ENCODE data around the gene LOX. TPM values are rescaled to one million over a fixed set of nuclear protein-coding genes. Genes with fewer than 3 reads are reported as not detected.

The LOX gene
- total RNA-seq (33.4 and 81.9 TPM in 2 replicates), polyA plus RNA-seq (136 and 336 TPM in 2 replicates), polyA minus RNA-seq (ENCODE audit: low replicate concordance) (267 and 542 TPM in 2 replicates)
- 149 and 327 TPM in 2 replicates for polyA plus RNA-seq (2012)

- Histone ChIP-seq H3K9me3 (ENCODE audit: control insufficient read depth, insufficient read depth, low read depth, low read length) (no peaks in the 10 kb centered on the region), H2AFZ (ENCODE audit: low read length) (peak within 1 kb of the TSS; percentile 58), H3K27ac (ENCODE audit: insufficient read depth, low read length) (peak within 1 kb of the TSS; percentile 74), H3K9ac (ENCODE audit: insufficient read depth, low read length) (peak within 1 kb of the TSS; percentile 91), H3K4me1 (ENCODE audit: control insufficient read depth, extremely low read depth, insufficient read depth, low read length) (peaks cover 4% of the 10 kb centered on the region), H3K4me3 (replicated peaks in 1 of 4; ENCODE audit: control extremely low read depth in 1 of 4, insufficient read depth in 1 of 4, low read depth in 3 of 4, low read length in 4 of 4) (peak within 1 kb of the TSS; percentile 50 to 90 (median 79)), H3K4me2 (ENCODE audit: extremely low read depth, insufficient read depth, low read length) (peak within 1 kb of the TSS; percentile 77), H3K27me3 (ENCODE audit: control insufficient read depth, insufficient read depth, low read length) (no peaks in the 10 kb centered on the region), H4K20me1 (ENCODE audit: control insufficient read depth, extremely low read depth, insufficient read depth, low read length) (no peaks in the 10 kb centered on the region), H3K36me3 (ENCODE audit: control insufficient read depth, insufficient read depth, low read length) (peaks cover 2% of the 10 kb centered on the region), H3K79me2 (ENCODE audit: control insufficient read depth, insufficient read depth, low read length) (peaks cover 30% of the 10 kb centered on the region)
- peak; percentile 95 to 98 for DNase-seq (ENCODE audit: low read depth in 2 of 2)
- TF ChIP-seq EZH2 (IDR thresholded peaks at IDR 0.05; ENCODE audit: low read length, missing control alignments): no peak
Measured at GRCh38 chr5:122078116-122079110, at the start of gene LOX. LOX (minus strand) TSS chr5:122078259; CDS start chr5:122077985, 274 bp downstream.

- DNase-seq (ENCODE audit: low read depth in 2 of 2): peak; percentile 48 to 49
- H3K4me3 ChIP-seq (replicated peaks in 1 of 4; ENCODE audit: control extremely low read depth in 1 of 4, insufficient read depth in 1 of 4, low read depth in 3 of 4, low read length in 4 of 4): peak overlapping the region in 3 of 4 experiments; percentile 17 to 43 (median 24)
- peak overlapping the region; percentile 3 for H3K9ac ChIP-seq (ENCODE audit: insufficient read depth, low read length)
Measured at GRCh38 chr5:122126756-122127321, 48.8 kb upstream of the LOX start.

GRCh38 chr5:122126177-122126755 is 48.2 kb upstream of the LOX start:
- no peak for TF ChIP-seq EZH2 (IDR thresholded peaks at IDR 0.05; ENCODE audit: low read length, missing control alignments)
- TF ChIP-seq CTCF (conservative IDR thresholded peaks at IDR 0.05 in 1 of 2, IDR thresholded peaks at IDR 0.05 in 1 of 2; ENCODE audit: low read depth in 1 of 2, low read length in 2 of 2): no peak
- Histone ChIP-seq H2AFZ (ENCODE audit: low read length) (no peak overlapping the region), H3K4me2 (ENCODE audit: extremely low read depth, insufficient read depth, low read length) (peak overlapping the region; percentile 49), H4K20me1 (ENCODE audit: control insufficient read depth, extremely low read depth, insufficient read depth, low read length) (no peaks in the 10 kb centered on the region), H3K9me3 (ENCODE audit: control insufficient read depth, insufficient read depth, low read depth, low read length) (no peaks in the 10 kb centered on the region), H3K27ac (ENCODE audit: insufficient read depth, low read length) (peak overlapping the region; percentile 64), H3K9ac (ENCODE audit: insufficient read depth, low read length) (no peak overlapping the region), H3K4me3 (replicated peaks in 1 of 4; ENCODE audit: control extremely low read depth in 1 of 4, insufficient read depth in 1 of 4, low read depth in 3 of 4, low read length in 4 of 4) (no peak overlapping the region), H3K4me1 (ENCODE audit: control insufficient read depth, extremely low read depth, insufficient read depth, low read length) (peaks cover 12% of the 10 kb centered on the region), H3K36me3 (ENCODE audit: control insufficient read depth, insufficient read depth, low read length) (no peaks in the 10 kb centered on the region), H3K79me2 (ENCODE audit: control insufficient read depth, insufficient read depth, low read length) (no peaks in the 10 kb centered on the region), H3K27me3 (ENCODE audit: control insufficient read depth, insufficient read depth, low read length) (no peaks in the 10 kb centered on the region)
- peak; percentile 63 to 91 for DNase-seq (ENCODE audit: low read depth in 2 of 2)

More at GRCh38 chr5:122126756-122127321, 48.8 kb upstream of the LOX start:
- Histone ChIP-seq H3K4me2 (ENCODE audit: extremely low read depth, insufficient read depth, low read length) (peak overlapping the region; percentile 49), H3K36me3 (ENCODE audit: control insufficient read depth, insufficient read depth, low read length) (no peaks in the 10 kb centered on the region), H3K79me2 (ENCODE audit: control insufficient read depth, insufficient read depth, low read length) (no peaks in the 10 kb centered on the region), H3K4me1 (ENCODE audit: control insufficient read depth, extremely low read depth, insufficient read depth, low read length) (peaks cover 12% of the 10 kb centered on the region), H3K27ac (ENCODE audit: insufficient read depth, low read length) (peak overlapping the region; percentile 64), H3K27me3 (ENCODE audit: control insufficient read depth, insufficient read depth, low read length) (no peaks in the 10 kb centered on the region), H2AFZ (ENCODE audit: low read length) (peak overlapping the region; percentile 75), H3K9me3 (ENCODE audit: control insufficient read depth, insufficient read depth, low read depth, low read length) (no peaks in the 10 kb centered on the region), H4K20me1 (ENCODE audit: control insufficient read depth, extremely low read depth, insufficient read depth, low read length) (no peaks in the 10 kb centered on the region)
- no peak for TF ChIP-seq EZH2 (IDR thresholded peaks at IDR 0.05; ENCODE audit: low read length, missing control alignments)
- no peak for TF ChIP-seq CTCF (conservative IDR thresholded peaks at IDR 0.05 in 1 of 2, IDR thresholded peaks at IDR 0.05 in 1 of 2; ENCODE audit: low read depth in 1 of 2, low read length in 2 of 2)

Data from fibroblast of lung (primary cell).